IgD-negative memory B cell (primary cell): ENCODE measurements around the gene SMC1B. TPM values are rescaled to one million over a fixed set of nuclear protein-coding genes. Genes with fewer than 3 reads are reported as not detected.

Source experiments
- H3K27ac Mint-ChIP-seq, 3 donors: one replicate each; pipeline ENCODE4 v1.8.0; 2020 to 2022; ENCODE audit warnings: mild to moderate bottlenecking in 3 of 3, mixed read lengths in 3 of 3, moderate library complexity in 1 of 3
- H3K27me3 Mint-ChIP-seq: one replicate; pipeline ENCODE4 v1.8.0; 2021; ENCODE audit warnings: mixed read lengths
- H3K36me3 Mint-ChIP-seq: one replicate; pipeline ENCODE4 v1.8.0; 2020; ENCODE audit warnings: mild to moderate bottlenecking, mixed read lengths
- H3K4me1 Mint-ChIP-seq, 3 donors: one replicate each; pipeline ENCODE4 v1.8.0; 2020 to 2022; ENCODE audit warnings: mixed read lengths in 3 of 3, mild to moderate bottlenecking in 1 of 3
- H3K4me3 Mint-ChIP-seq, 4 donors: one replicate each; pipeline ENCODE4 v1.8.0; 2020 to 2022; ENCODE audit warnings: mild to moderate bottlenecking in 4 of 4, mixed read lengths in 4 of 4, moderate library complexity in 3 of 4
- H3K9me3 Mint-ChIP-seq, 3 donors: one replicate each; pipeline ENCODE4 v1.8.0; 2020 to 2021; ENCODE audit warnings: mixed read lengths in 3 of 3, mild to moderate bottlenecking in 1 of 3
- polyA plus RNA-seq: library from polyadenylated mRNA; unstranded; fragments of 300-500 nt; fragmentation: Illumina TruSeq; gene quantifications from one replicate; pipeline ENCODE4 v1.2.3, GENCODE V29; 2021

The SMC1B gene
- not detected for polyA plus RNA-seq

GRCh38 chr22:45413368-45414211 lies at the start of gene SMC1B, which contains the start of gene RIBC2:
SMC1B (minus strand) TSS chr22:45413599; CDS start chr22:45413567, 32 bp downstream.
RIBC2 (plus strand) TSS chr22:45413693; CDS start chr22:45413887, 194 bp downstream.
- Mint-ChIP-seq H3K27ac (peak within 1 kb of the TSS in 1 of 3 donors; percentile 67), H3K27me3 (peaks cover 13% of the 10 kb centered on the region), H3K9me3 (peaks cover 0 to 3% (median 0%) of the 10 kb centered on the region in 3 donors), H3K4me1 (peaks cover 0 to 5% (median 5%) of the 10 kb centered on the region in 3 donors), H3K4me3 (peak within 1 kb of the TSS in 3 of 4 donors; percentile 75 to 90 (median 77)), H3K36me3 (no peaks in the 10 kb centered on the region)

GRCh38 chr22:45462034-45462655 lies 48.7 kb upstream of the SMC1B start:
- peaks cover 2% of the 10 kb centered on the region for H3K36me3 Mint-ChIP-seq

DNA sequence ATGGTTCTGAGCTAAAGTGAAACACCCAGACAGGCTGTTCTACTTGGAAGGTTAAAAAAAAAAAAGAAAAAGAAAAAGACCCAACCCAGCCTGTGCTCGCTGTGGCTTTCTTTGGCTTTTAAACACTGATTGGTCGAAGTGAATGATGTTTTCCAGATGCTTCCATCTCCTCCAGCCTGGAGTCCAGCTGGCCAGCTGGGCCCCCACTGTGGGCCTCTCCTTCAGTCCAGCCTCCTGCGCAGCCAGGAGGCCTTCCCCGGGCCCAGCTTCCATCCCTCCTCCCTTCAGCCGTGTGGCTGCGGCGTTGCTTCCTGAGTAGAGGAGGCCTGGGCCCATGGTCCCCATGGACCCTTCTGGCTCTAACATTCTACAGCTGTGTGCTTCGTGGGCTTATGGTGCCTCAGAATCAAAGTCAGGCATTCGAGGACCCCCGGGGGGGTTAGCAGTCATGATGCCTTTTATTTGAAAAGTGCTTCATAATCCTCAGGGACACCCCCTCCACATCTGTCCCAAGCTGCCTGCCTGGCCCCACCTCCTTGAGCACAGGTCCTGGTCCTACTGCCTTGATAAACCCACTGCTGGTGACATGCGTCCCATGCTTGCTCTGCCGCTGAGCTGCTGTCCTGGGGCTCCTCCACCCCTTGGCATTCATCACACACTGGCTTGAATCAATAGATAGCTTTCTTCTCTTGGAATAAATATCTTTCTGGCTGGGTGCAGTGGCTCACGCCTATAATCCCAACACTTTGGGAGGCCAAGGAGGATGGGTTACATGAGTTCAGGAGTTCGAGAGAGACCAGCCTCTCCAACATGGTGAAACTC lies 47.1 kb upstream of the SMC1B start:
- Mint-ChIP-seq H3K9me3 (peaks cover 0 to under 1% (median 0%) of the 10 kb centered on the region in 3 donors), H3K4me1 (no peaks in the 10 kb centered on the region), H3K27me3 (peaks cover 10% of the 10 kb centered on the region), H3K27ac (no peak overlapping the region), H3K36me3 (peaks cover 2% of the 10 kb centered on the region), H3K4me3 (no peak overlapping the region)

More at GRCh38 chr22:45462034-45462655, 48.7 kb upstream of the SMC1B start:
- peaks cover 2 to 4% (median 3%) of the 10 kb centered on the region in 3 donors for H3K9me3 Mint-ChIP-seq
- H3K27ac Mint-ChIP-seq: no peak overlapping the region
- peaks cover 11% of the 10 kb centered on the region for H3K27me3 Mint-ChIP-seq
- no peaks in the 10 kb centered on the region for H3K4me1 Mint-ChIP-seq
- no peak overlapping the region for H3K4me3 Mint-ChIP-seq

DNA sequence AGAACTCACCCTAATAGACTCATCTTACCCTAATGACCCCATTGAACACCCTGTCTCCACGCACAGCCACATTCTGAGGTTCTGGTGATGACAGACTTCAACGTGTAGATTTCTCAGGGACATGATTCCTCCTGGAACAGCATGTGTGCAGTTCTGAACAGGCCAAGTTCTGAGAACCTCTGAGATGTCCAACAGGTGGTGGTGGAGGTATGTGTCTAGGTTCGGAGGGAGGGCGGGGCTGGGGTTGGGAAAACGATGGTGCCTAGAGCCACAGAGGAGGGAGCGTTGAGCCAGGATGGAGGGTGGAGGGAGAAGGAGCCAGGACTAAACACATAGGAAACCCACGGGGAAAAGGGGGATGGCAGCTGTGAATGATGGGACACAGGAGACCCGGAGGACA lies 45.8 kb upstream of the SMC1B start:
- H3K4me1 Mint-ChIP-seq: no peaks in the 10 kb centered on the region
- H3K9me3 Mint-ChIP-seq: no peaks in the 10 kb centered on the region
- H3K27me3 Mint-ChIP-seq: peaks cover 16% of the 10 kb centered on the region
- peaks cover 2% of the 10 kb centered on the region for H3K36me3 Mint-ChIP-seq
- H3K4me3 Mint-ChIP-seq: no peak overlapping the region
- no peak overlapping the region for H3K27ac Mint-ChIP-seq

DNA sequence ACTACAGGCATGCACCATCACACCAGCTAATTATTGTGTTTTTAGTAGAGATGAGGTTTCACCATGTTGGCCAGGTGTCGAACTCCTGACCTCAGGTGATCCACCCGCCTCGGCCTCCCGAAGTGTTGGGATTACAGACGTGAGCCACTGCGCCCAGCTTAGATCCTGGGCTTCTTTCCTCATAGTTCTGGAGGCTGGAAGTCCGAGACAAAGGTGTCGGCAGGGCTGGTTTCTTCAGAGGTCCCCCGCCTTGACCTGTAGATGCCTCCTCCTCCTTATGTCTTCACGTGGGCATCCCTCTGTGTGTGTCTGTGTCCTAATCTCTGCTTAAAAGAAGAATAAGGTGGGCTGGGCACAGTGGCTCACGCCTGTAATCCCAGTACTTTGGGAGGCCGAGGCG lies 45.1 kb upstream of the SMC1B start:
- Mint-ChIP-seq H3K4me1 (no peaks in the 10 kb centered on the region), H3K9me3 (no peaks in the 10 kb centered on the region), H3K27me3 (peaks cover 16% of the 10 kb centered on the region), H3K27ac (no peak overlapping the region), H3K4me3 (no peak overlapping the region), H3K36me3 (peaks cover 2% of the 10 kb centered on the region)

DNA sequence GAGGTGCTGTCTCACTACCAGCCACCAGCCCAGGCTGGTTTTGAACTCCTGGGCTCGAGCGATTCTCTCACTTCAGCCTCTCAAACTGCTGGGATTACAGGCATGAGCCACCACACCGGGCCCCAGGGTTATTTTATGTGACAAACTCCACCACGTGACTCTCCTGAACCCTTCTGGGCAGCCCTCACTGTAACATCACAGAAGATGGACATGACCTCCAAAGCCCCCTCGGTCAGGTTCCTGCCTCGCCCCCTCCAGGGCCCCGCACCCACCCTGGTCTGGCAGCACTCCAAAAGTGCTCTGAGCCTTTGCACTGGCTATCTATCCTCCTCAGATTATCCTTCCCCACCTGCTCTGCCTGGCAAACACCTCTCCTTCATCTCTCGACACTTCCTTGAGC lies 43.4 kb upstream of the SMC1B start:
- Mint-ChIP-seq H3K36me3 (no peaks in the 10 kb centered on the region), H3K27me3 (peaks cover 21% of the 10 kb centered on the region), H3K4me1 (no peaks in the 10 kb centered on the region), H3K4me3 (no peak overlapping the region), H3K27ac (peak overlapping the region in 1 of 3 donors; percentile 26), H3K9me3 (no peaks in the 10 kb centered on the region)

DNA sequence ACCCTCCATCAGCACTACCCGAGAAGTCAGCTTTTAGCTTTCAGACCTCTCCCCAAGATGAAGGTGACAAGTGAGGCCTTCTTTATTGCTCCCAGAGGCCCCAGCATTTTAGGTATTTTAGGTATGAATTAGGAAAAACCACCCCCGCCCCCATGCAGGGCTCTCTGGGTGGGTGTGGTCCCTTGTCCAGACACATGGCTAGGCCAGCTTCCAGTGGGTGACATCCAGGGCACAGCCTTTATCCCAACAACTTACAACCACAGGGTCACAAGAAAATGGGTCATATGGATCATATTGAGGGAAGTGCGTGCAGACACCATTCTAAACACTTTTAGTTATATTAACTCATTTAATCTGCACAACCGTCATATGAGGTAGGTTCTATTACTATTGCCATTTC lies 42.2 kb upstream of the SMC1B start:
- H3K4me1 Mint-ChIP-seq: no peaks in the 10 kb centered on the region
- H3K27ac Mint-ChIP-seq: no peak overlapping the region
- H3K27me3 Mint-ChIP-seq: peaks cover 21% of the 10 kb centered on the region
- H3K9me3 Mint-ChIP-seq: no peaks in the 10 kb centered on the region
- H3K4me3 Mint-ChIP-seq: no peak overlapping the region
- H3K36me3 Mint-ChIP-seq: no peaks in the 10 kb centered on the region

- Mint-ChIP-seq H3K9me3 (no peaks in the 10 kb centered on the region), H3K4me3 (no peak overlapping the region), H3K27ac (no peak overlapping the region)
These were observed 41.8 kb upstream of the SMC1B start for GRCh38 chr22:45455212-45455611.

GRCh38 chr22:45454275-45454674 lies 40.9 kb upstream of the SMC1B start:
- H3K27ac Mint-ChIP-seq: no peak overlapping the region
- H3K36me3 Mint-ChIP-seq: no peaks in the 10 kb centered on the region
- H3K4me3 Mint-ChIP-seq: no peak overlapping the region
- H3K4me1 Mint-ChIP-seq: no peaks in the 10 kb centered on the region
- peaks cover 19% of the 10 kb centered on the region for H3K27me3 Mint-ChIP-seq
- no peaks in the 10 kb centered on the region for H3K9me3 Mint-ChIP-seq

More at GRCh38 chr22:45455212-45455611, 41.8 kb upstream of the SMC1B start:
- H3K27me3 Mint-ChIP-seq: peaks cover 21% of the 10 kb centered on the region
- H3K36me3 Mint-ChIP-seq: no peaks in the 10 kb centered on the region
- H3K4me1 Mint-ChIP-seq: no peaks in the 10 kb centered on the region

GRCh38 chr22:45453764-45454163 lies 40.4 kb upstream of the SMC1B start:
- H3K4me1 Mint-ChIP-seq: no peaks in the 10 kb centered on the region

DNA sequence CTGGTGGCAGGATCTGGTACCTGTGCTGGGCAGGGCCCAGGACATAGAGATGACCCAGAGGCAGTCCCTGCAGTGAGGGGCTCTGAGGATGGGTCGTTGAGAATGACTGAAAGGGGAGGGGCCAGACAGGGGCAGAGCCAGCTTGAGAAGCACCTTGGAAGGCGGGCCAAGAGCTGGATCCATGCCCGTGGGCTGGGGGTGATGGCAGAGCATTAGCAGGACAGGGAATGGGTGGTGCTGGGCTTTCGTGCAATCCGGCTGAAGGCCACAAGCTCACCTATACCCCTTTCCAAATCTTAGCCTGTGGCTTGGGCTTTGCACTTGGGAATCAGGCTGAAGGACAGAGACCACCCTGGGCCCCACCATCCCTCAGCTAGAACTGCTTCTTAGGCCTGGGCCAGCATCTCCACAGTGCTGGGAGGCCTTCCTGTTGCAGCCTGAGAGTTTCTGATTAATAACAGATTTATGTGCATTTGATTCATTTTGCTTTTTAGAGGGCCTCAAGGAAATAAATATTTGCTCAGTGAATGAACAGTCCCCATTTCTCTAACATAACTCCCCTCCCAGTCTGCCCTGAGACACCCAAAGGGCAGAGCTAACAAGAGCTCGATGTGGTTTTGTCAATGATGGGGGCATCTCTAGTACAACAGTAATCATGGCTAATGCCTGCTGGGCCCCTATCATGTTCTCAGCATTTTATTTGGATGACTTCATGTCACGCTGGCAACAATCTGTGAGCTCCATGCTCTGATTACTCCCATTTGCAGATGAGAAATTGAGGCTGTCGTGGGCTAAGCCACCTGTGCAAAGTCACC lies 39.4 kb upstream of the SMC1B start:
- H3K4me3 Mint-ChIP-seq: no peak overlapping the region
- H3K4me1 Mint-ChIP-seq: no peaks in the 10 kb centered on the region
- no peak overlapping the region for H3K27ac Mint-ChIP-seq
- H3K27me3 Mint-ChIP-seq: peaks cover 15% of the 10 kb centered on the region
- no peaks in the 10 kb centered on the region for H3K36me3 Mint-ChIP-seq
- H3K9me3 Mint-ChIP-seq: no peaks in the 10 kb centered on the region

More at GRCh38 chr22:45453764-45454163, 40.4 kb upstream of the SMC1B start:
- peaks cover 17% of the 10 kb centered on the region for H3K27me3 Mint-ChIP-seq
- H3K27ac Mint-ChIP-seq: no peak overlapping the region
- H3K36me3 Mint-ChIP-seq: no peaks in the 10 kb centered on the region
- H3K9me3 Mint-ChIP-seq: no peaks in the 10 kb centered on the region
- H3K4me3 Mint-ChIP-seq: no peak overlapping the region

GRCh38 chr22:45451972-45452371 lies 38.6 kb upstream of the SMC1B start:
- Mint-ChIP-seq H3K4me1 (no peaks in the 10 kb centered on the region), H3K9me3 (no peaks in the 10 kb centered on the region), H3K36me3 (no peaks in the 10 kb centered on the region), H3K27ac (peak overlapping the region in 1 of 3 donors; percentile 20), H3K27me3 (peaks cover 12% of the 10 kb centered on the region), H3K4me3 (no peak overlapping the region)

GRCh38 chr22:45450921-45451651 lies 37.7 kb upstream of the SMC1B start:
- H3K9me3 Mint-ChIP-seq: no peaks in the 10 kb centered on the region
- H3K36me3 Mint-ChIP-seq: no peaks in the 10 kb centered on the region
- H3K27ac Mint-ChIP-seq: no peak overlapping the region
- H3K4me1 Mint-ChIP-seq: no peaks in the 10 kb centered on the region
- no peak overlapping the region for H3K4me3 Mint-ChIP-seq
- H3K27me3 Mint-ChIP-seq: peaks cover 11% of the 10 kb centered on the region
